ENCODE data around the gene MPHOSPH9. TPM values are rescaled to one million over a fixed set of nuclear protein-coding genes. Genes with fewer than 3 reads are reported as not detected.

Gene MPHOSPH9
- polyA plus RNA-seq, 3 donors = 28.8 to 40.8 (median 36.5) TPM

Other genes starting within 250 kb of the MPHOSPH9 start
- gene PITPNM2, start 82.1 kb downstream of the MPHOSPH9 start, polyA plus RNA-seq (ENCODE audit: insufficient read length in 3 of 3) = 1 to 10 TPM; 7.5 to 9.3 (median 7.7) TPM
- 10 to 100 TPM; 19.9 to 23.5 (median 22.3) TPM for gene MTRFR, start 295 bp upstream of the MPHOSPH9 start, polyA plus RNA-seq (ENCODE audit: insufficient read length in 3 of 3)
- gene CDK2AP1, start 38.7 kb upstream of the MPHOSPH9 start, polyA plus RNA-seq (ENCODE audit: insufficient read length in 3 of 3) = 100 to 1,000 TPM; 143 to 196 (median 151) TPM
- 10 to 100 TPM; 26.8 to 35.0 (median 32.5) TPM for gene SBNO1, start 131.7 kb upstream of the MPHOSPH9 start, polyA plus RNA-seq (ENCODE audit: insufficient read length in 3 of 3)
- 10 to 100 TPM; 50.6 to 55.8 (median 52.0) TPM for gene KMT5A, start 151.0 kb upstream of the MPHOSPH9 start, polyA plus RNA-seq (ENCODE audit: insufficient read length in 3 of 3)
- gene RILPL2, start 203.5 kb upstream of the MPHOSPH9 start, polyA plus RNA-seq (ENCODE audit: insufficient read length in 3 of 3) = 1 to 10 TPM; 5.2 to 6.4 (median 5.6) TPM
- gene SNRNP35, start 225.0 kb upstream of the MPHOSPH9 start, polyA plus RNA-seq (ENCODE audit: insufficient read length in 3 of 3) = 10 to 100 TPM; 42.8 to 44.3 (median 43.8) TPM